Gastrocnemius medialis (tissue), 4 donors: ENCODE results near the gene EDNRA.

Experiments used
- POLR2A ChIP-seq, 2 donors: fragments of 450-650 bp; IDR thresholded peaks; one replicate each; pipeline ENCODE4 v1.6.1; 2017; ENCODE audit warnings: antibody characterized with exemption in 2 of 2, mild to moderate bottlenecking in 2 of 2, moderate library complexity in 2 of 2
- TF ChIP-seq, protein P1 (sequence below), 5 experiments: fragments of 450-650 bp in 3 of 5; fragments of 200-600 bp in 2 of 5; sonication (generic) in 2 of 5; IDR thresholded peaks in 4 of 5; conservative IDR thresholded peaks in 1 of 5; 1 replicate in 4 of 5; 2 replicates in 1 of 5; pipeline ENCODE4 v1.5.1; 2016 to 2019; ENCODE audit warnings: antibody characterized with exemption in 5 of 5, mild to moderate bottlenecking in 3 of 5, moderate library complexity in 3 of 5

DNA sequence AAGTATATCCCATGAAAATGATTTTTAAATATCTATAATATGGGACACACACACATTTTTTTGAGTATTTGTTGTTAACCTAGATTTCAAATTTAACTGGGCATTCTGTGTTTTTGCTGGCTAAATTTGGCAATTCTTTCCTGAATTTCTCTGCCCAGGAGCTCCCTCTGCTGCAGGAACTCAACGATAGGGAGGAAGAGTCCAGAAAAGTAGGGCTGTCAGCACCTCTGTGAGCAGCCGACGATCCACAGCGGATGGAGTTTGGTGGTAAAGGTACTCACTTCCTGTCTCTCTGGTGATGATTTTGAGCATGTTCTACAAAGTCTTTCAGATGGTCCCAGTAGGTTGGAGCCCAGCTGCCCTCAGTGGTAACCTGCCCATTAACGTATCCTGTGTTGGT is 113.2 kb downstream of the EDNRA start:
- TF ChIP-seq, protein P1, sequence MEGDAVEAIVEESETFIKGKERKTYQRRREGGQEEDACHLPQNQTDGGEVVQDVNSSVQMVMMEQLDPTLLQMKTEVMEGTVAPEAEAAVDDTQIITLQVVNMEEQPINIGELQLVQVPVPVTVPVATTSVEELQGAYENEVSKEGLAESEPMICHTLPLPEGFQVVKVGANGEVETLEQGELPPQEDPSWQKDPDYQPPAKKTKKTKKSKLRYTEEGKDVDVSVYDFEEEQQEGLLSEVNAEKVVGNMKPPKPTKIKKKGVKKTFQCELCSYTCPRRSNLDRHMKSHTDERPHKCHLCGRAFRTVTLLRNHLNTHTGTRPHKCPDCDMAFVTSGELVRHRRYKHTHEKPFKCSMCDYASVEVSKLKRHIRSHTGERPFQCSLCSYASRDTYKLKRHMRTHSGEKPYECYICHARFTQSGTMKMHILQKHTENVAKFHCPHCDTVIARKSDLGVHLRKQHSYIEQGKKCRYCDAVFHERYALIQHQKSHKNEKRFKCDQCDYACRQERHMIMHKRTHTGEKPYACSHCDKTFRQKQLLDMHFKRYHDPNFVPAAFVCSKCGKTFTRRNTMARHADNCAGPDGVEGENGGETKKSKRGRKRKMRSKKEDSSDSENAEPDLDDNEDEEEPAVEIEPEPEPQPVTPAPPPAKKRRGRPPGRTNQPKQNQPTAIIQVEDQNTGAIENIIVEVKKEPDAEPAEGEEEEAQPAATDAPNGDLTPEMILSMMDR (IDR thresholded peaks at IDR 0.05 in 4 of 5, conservative IDR thresholded peaks at IDR 0.05 in 1 of 5) = no peak
- TF ChIP-seq POLR2A (IDR thresholded peaks at IDR 0.05) = no peak
